Activated CD4-positive, alpha-beta T cell treated with anti-CD3 and anti-CD28 coated beads for 36 hours (primary cell): ENCODE data around the gene FLNB. TPM values are rescaled to one million over a fixed set of nuclear protein-coding genes. Genes with fewer than 3 reads are reported as not detected.

ENCODE experiments used
- ATAC-seq: fragments of 200-7000 bp; cut with Tn5 transposase; one replicate; pipeline ENCODE4 v1.10.0; 2021; ENCODE audit warnings: mild to moderate bottlenecking, moderate library complexity
- CTCF ChIA-PET: fragments of 350-600 bp; sonication (Branson Sonifier 250); formaldehyde crosslinking; loops from one replicate; lab custom pipeline; 2021; ENCODE audit warnings: antibody characterized with exemption; lab: Charles Lee
- POLR2A ChIA-PET: fragments of 350-600 bp; sonication (Branson Sonifier 250); formaldehyde crosslinking; loops from one replicate; lab custom pipeline; 2021; ENCODE audit warnings: antibody characterized with exemption, inconsistent platforms; lab: Charles Lee
- DNase-seq: peaks from one replicate; pipeline ENCODE4 v3.0.0-alpha.2; 2020
- H3K27ac Mint-ChIP-seq: one replicate; pipeline ENCODE4 v1.8.0; 2021; ENCODE audit warnings: mixed read lengths
- H3K27me3 Mint-ChIP-seq: one replicate; pipeline ENCODE4 v1.8.0; 2021; ENCODE audit warnings: mixed read lengths
- H3K36me3 Mint-ChIP-seq: one replicate; pipeline ENCODE4 v1.8.0; 2021; ENCODE audit warnings: low read depth, mixed read lengths
- H3K4me1 Mint-ChIP-seq: one replicate; pipeline ENCODE4 v1.8.0; 2021; ENCODE audit warnings: mixed read lengths
- H3K4me3 Mint-ChIP-seq: one replicate; pipeline ENCODE4 v1.8.0; 2021; ENCODE audit warnings: mild to moderate bottlenecking, moderate library complexity, mixed read lengths
- H3K9me3 Mint-ChIP-seq: one replicate; pipeline ENCODE4 v1.8.0; 2021; ENCODE audit warnings: low read depth, mixed read lengths
- intact Hi-C, 2 experiments: fragments of 100-400 bp; cut with DNase I in 1 of 2; cut with micrococcal nuclease in 1 of 2; formaldehyde crosslinking; loops; one replicate each; pipeline versions ENCODE4 v1.14.2 to v1.15.1; 2022 to 2024; cut with DNase I, micrococcal nuclease
- total RNA-seq, 2 experiments: library from RNA; stranded (reverse); gene quantifications; one replicate each; pipeline ENCODE4 v1.2.3, GENCODE V29; 2021

The FLNB gene
- total RNA-seq, 2 experiments from 2014 or later, result 25.4 to 29.1 TPM

DNA sequence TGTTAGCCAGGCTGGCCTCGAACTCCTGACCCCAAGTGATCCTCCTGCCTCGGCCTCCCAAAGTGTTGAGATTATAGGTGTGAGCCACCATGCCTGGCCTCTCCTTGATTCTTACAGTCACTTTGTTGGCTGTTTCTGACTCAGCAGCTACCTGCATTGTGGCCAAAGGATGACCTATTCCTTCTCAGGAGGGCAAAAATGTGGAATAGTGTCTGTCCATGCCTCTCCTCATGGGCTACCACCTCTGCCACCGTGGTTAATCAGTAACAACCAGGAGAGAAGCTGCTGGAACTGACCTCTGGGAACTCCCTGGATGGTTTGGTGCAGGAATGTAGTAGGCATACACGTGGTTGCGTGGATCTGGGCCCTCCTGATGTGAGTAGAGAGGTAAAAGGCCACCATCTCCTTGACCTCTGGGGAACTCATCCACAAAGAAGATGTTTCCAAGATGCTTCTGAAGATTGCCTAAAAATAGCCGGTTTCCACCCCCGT is 63.3 kb downstream of the FLNB start:
- H3K36me3 Mint-ChIP-seq, result no peaks in the 10 kb centered on the region
- intact Hi-C loops, result loop anchor here in 1 of 2 experiments (5.0 kb wide), 1 partner anchor 34 kb away; no protein-coding TSS in a partner anchor
- H3K4me3 Mint-ChIP-seq, result no peak overlapping the region
- CTCF ChIA-PET, result interaction anchor here (0.6 to 1.5 kb wide), 3 partner anchors 8 to 26 kb away, joined by 3 read pairs; no protein-coding TSS in a partner anchor
- POLR2A ChIA-PET, result no interaction called here
- no peaks in the 10 kb centered on the region for H3K27me3 Mint-ChIP-seq
- H3K9me3 Mint-ChIP-seq, result no peaks in the 10 kb centered on the region
- ATAC-seq (no peak), DNase-seq (no peak)
- H3K4me1 Mint-ChIP-seq, result peaks cover 25% of the 10 kb centered on the region
- no peak overlapping the region for H3K27ac Mint-ChIP-seq

GRCh38 chr3:58072052-58072762 is 64.0 kb downstream of the FLNB start:
- ATAC-seq (no peak), DNase-seq (no peak)
- Mint-ChIP-seq H3K27me3 (no peaks in the 10 kb centered on the region), H3K4me3 (no peak overlapping the region), H3K9me3 (no peaks in the 10 kb centered on the region), H3K36me3 (no peaks in the 10 kb centered on the region), H3K4me1 (peaks cover 25% of the 10 kb centered on the region), H3K27ac (no peak overlapping the region)
- intact Hi-C loops, result loop anchor here in 1 of 2 experiments (5.0 kb wide), 1 partner anchor 35 kb away; no protein-coding TSS in a partner anchor
- ChIA-PET POLR2A (no interaction called here), CTCF (interaction anchor here (0.6 to 1.5 kb wide), 3 partner anchors 8 to 9 kb away, joined by 3 read pairs; no protein-coding TSS in a partner anchor)

GRCh38 chr3:58072763-58073130 is 64.5 kb downstream of the FLNB start:
- ATAC-seq (no peak), DNase-seq (no peak)
- Mint-ChIP-seq H3K9me3 (no peaks in the 10 kb centered on the region), H3K27me3 (no peaks in the 10 kb centered on the region), H3K27ac (no peak overlapping the region), H3K4me1 (peaks cover 27% of the 10 kb centered on the region), H3K4me3 (no peak overlapping the region), H3K36me3 (peaks cover 3% of the 10 kb centered on the region)
- ChIA-PET POLR2A (no interaction called here), CTCF (interaction anchor here (0.7 to 1.5 kb wide), 2 partner anchors 8 to 9 kb away, joined by 3 read pairs; no protein-coding TSS in a partner anchor)
- intact Hi-C loops, result loop anchor here in 1 of 2 experiments (5.0 kb wide), 1 partner anchor 35 kb away; no protein-coding TSS in a partner anchor

DNA sequence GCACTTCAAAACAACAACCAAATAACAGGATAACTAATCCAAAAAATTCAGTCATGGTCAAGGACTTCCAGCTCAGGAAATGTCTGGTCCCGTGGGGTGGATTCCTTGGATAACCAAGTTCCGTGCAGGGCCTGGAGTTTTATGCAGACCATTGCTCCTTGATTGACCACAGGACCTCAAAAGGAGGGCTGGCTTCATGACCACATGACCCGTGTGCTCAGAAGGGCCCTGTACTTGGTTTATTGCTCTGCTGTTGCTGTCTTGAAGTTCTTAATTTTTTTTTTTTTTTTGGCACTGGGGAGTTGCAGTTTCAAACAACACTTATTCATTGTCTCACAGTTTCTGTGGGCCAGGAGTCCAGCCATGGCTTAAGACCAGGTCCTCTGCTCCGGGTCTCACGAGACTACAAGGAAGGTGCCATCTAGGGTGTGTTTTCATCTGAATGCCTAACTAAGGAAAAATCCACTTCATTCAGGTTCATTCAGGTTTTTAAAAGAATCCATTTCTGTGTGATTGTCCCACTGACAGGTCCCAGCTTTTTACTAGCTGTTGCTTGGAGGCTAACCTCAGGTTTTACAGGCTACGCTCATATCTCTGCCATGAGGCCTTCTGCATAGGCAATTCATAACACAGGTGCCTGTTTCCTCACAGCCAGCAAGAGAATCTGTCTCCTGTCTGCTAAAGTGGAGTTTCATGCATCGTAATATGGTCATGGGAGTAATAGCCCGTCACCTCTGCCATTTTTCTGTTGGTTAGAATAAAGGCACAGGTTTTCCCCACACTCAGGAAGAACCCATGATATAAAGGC is 65.3 kb downstream of the FLNB start:
- ChIA-PET CTCF (interaction anchor here (0.6 to 0.7 kb wide), 2 partner anchors 10 to 104 kb away, joined by 3 read pairs; no protein-coding TSS in a partner anchor), POLR2A (no interaction called here)
- ATAC-seq, result peak; percentile 31
- Mint-ChIP-seq H3K4me1 (peaks cover 30% of the 10 kb centered on the region), H3K4me3 (no peak overlapping the region), H3K27me3 (no peaks in the 10 kb centered on the region), H3K27ac (no peak overlapping the region), H3K9me3 (no peaks in the 10 kb centered on the region), H3K36me3 (peaks cover 6% of the 10 kb centered on the region)
- intact Hi-C loops, result loop anchor here (2.0 to 5.0 kb wide), 2 partner anchors 36 to 65 kb away; partner anchors contain the start of gene FLNB (in 1 of the 2)
- DNase-seq, result no peak

- H3K9me3 Mint-ChIP-seq, result no peaks in the 10 kb centered on the region
- ChIA-PET CTCF (interaction anchor here (0.6 to 2.1 kb wide), 3 partner anchors 12 to 103 kb away, joined by 3 to 5 read pairs (median 3); no protein-coding TSS in a partner anchor), POLR2A (no interaction called here)
- intact Hi-C loops, result loop anchor here (2.0 to 5.0 kb wide), 2 partner anchors 37 to 65 kb away; partner anchors contain the start of gene FLNB (in 1 of the 2)
- peak overlapping the region; percentile 8 for H3K27ac Mint-ChIP-seq
- no peaks in the 10 kb centered on the region for H3K27me3 Mint-ChIP-seq
- DNase-seq, result no peak
- H3K4me1 Mint-ChIP-seq, result peaks cover 30% of the 10 kb centered on the region
- H3K4me3 Mint-ChIP-seq, result no peak overlapping the region
- H3K36me3 Mint-ChIP-seq, result peaks cover 6% of the 10 kb centered on the region
- no peak for ATAC-seq
Measured at GRCh38 chr3:58074116-58074715, 66.0 kb downstream of the FLNB start.

- Mint-ChIP-seq H3K4me1 (peaks cover 31% of the 10 kb centered on the region), H3K27ac (peak overlapping the region; percentile 26), H3K9me3 (no peaks in the 10 kb centered on the region), H3K4me3 (no peak overlapping the region), H3K36me3 (peaks cover 13% of the 10 kb centered on the region), H3K27me3 (no peaks in the 10 kb centered on the region)
- peak; percentile 54 for DNase-seq
- ATAC-seq, result peak; percentile 69
- intact Hi-C loops, result loop anchor here (2.0 to 5.0 kb wide), 2 partner anchors 38 to 66 kb away; partner anchors contain the start of gene FLNB (in 1 of the 2)
- ChIA-PET CTCF (interaction anchor here (0.9 to 2.1 kb wide), 6 partner anchors 11 to 112 kb away, joined by 3 to 5 read pairs (median 3); no protein-coding TSS in a partner anchor), POLR2A (interaction anchor here (0.6 kb wide), 1 partner anchor 46 kb away, joined by 3 read pairs; no protein-coding TSS in a partner anchor)
Measured at GRCh38 chr3:58074997-58075396, 66.8 kb downstream of the FLNB start.

DNA sequence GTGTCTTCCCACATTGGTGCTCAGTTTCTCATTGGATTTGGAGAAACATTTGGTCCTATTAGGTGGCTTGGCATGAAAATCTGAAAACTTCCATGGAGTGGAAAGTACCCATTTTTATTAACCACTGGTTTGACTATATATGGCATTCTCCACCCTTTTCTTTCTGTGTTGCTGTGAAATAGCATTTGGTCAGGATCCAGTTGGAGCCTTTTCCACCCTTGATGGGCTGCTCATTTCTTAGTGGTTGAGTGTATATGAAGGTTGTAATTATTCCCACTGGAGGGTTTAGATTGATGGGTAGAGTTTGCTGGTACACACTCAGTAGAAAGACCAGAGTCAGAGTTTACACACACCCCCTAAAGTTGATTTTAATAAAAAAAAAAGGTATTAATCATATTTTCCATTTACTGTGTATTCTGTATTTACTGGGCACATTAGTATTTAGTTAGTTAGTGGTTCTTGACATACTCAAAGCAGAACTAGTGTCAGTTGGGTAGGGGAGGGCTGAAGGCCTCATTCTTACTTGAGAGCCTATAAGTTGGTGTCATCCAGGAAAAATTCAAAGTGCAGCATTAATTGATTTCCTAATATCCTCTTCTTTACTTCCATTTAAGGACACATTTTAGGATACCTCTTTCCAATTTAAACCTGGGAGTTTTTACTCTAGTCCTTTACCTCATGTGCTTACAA is 69.5 kb downstream of the FLNB start:
- ChIA-PET CTCF (no interaction called here), POLR2A (no interaction called here)
- intact Hi-C loops, result loop anchor here in 1 of 2 experiments (2.0 kb wide), 1 partner anchor 43 kb away; no protein-coding TSS in a partner anchor
- no peak overlapping the region for H3K4me3 Mint-ChIP-seq
- no peaks in the 10 kb centered on the region for H3K9me3 Mint-ChIP-seq
- no peaks in the 10 kb centered on the region for H3K27me3 Mint-ChIP-seq
- H3K4me1 Mint-ChIP-seq, result peaks cover 48% of the 10 kb centered on the region
- no peak for DNase-seq
- no peak overlapping the region for H3K27ac Mint-ChIP-seq
- peak; percentile 45 for ATAC-seq
- peaks cover 18% of the 10 kb centered on the region for H3K36me3 Mint-ChIP-seq

- ATAC-seq, result no peak
- Mint-ChIP-seq H3K4me3 (no peak overlapping the region), H3K27me3 (no peaks in the 10 kb centered on the region), H3K27ac (no peak overlapping the region), H3K9me3 (no peaks in the 10 kb centered on the region), H3K4me1 (peaks cover 49% of the 10 kb centered on the region), H3K36me3 (peaks cover 18% of the 10 kb centered on the region)
- DNase-seq, result no peak
- ChIA-PET POLR2A (no interaction called here), CTCF (no interaction called here)
- intact Hi-C loops, result loop anchor here in 1 of 2 experiments (2.0 kb wide), 1 partner anchor 44 kb away; no protein-coding TSS in a partner anchor
Measured at GRCh38 chr3:58078610-58079009, 70.4 kb downstream of the FLNB start.

- intact Hi-C loops, result loop anchor here in 1 of 2 experiments (2.0 kb wide), 1 partner anchor 45 kb away; no protein-coding TSS in a partner anchor
- H3K27me3 Mint-ChIP-seq, result no peaks in the 10 kb centered on the region
- H3K36me3 Mint-ChIP-seq, result peaks cover 18% of the 10 kb centered on the region
- H3K4me3 Mint-ChIP-seq, result no peak overlapping the region
- H3K9me3 Mint-ChIP-seq, result no peaks in the 10 kb centered on the region
- no peak overlapping the region for H3K27ac Mint-ChIP-seq
- peaks cover 49% of the 10 kb centered on the region for H3K4me1 Mint-ChIP-seq
- CTCF ChIA-PET, result no interaction called here
- DNase-seq, result no peak
- POLR2A ChIA-PET, result no interaction called here
- no peak for ATAC-seq
Measured at GRCh38 chr3:58079773-58080172, 71.6 kb downstream of the FLNB start.

DNA sequence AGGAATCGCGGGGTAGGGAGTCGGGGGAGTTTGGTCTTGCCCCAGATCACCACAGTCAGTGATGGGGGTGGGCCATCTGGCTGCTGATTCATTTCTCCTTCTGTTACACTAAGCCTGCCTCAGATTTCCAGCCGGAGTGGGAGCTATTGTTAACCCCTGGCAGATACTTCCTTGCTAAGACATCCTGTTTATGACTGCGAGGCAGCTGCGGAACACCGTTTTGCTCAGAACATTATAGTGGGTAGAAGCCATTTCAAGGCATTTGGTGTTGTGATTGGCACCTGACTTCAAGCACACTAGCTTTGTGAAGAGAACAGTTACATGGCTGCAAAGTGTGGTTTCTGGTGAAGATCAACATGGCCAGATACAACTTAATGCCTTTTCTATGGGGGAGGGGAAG is 73.8 kb downstream of the FLNB start:
- peak overlapping the region; percentile 81 for H3K27ac Mint-ChIP-seq
- CTCF ChIA-PET, result no interaction called here

More for the DNA sequence above, 73.8 kb downstream of the FLNB start:
- no peaks in the 10 kb centered on the region for H3K9me3 Mint-ChIP-seq
- H3K36me3 Mint-ChIP-seq, result peaks cover 22% of the 10 kb centered on the region
- peak; percentile 66 for ATAC-seq
- H3K4me3 Mint-ChIP-seq, result peak overlapping the region; percentile 25
- peak; percentile 44 for DNase-seq
- intact Hi-C loops, result no loop called here
- H3K4me1 Mint-ChIP-seq, result peaks cover 56% of the 10 kb centered on the region
- POLR2A ChIA-PET, result interaction anchor here (0.8 kb wide), 1 partner anchor 213 kb away, joined by 5 read pairs; no protein-coding TSS in a partner anchor
- H3K27me3 Mint-ChIP-seq, result no peaks in the 10 kb centered on the region
